Right renal cortex interstitium (tissue), 3 donors: Measurements from ENCODE around the gene MEGF11. TPM values are rescaled to one million over a fixed set of nuclear protein-coding genes. Genes with fewer than 3 reads are reported as not detected.

Experiments used
- polyA plus RNA-seq, 3 donors: library from polyadenylated mRNA; unstranded; fragments of 120-200 nt; gene quantifications; one replicate each; pipeline ENCODE4 v1.2.1, GENCODE V29; 2013; ENCODE audit not compliant: insufficient read length in 3 of 3

MEGF11 gene
- polyA plus RNA-seq, 3 donors: 1.8 to 2.1 (median 2.1) TPM

Other genes with a start within 250 kb of the MEGF11 start
- 10 to 100 TPM; 35.9 to 41.5 (median 39.1) TPM for gene DIS3L, start 39.8 kb upstream of the MEGF11 start, polyA plus RNA-seq
- 10 to 100 TPM; 15.9 to 23.9 (median 17.1) TPM for gene TIPIN, start 102.9 kb upstream of the MEGF11 start, polyA plus RNA-seq
- gene MAP2K1, start 133.2 kb upstream of the MEGF11 start, polyA plus RNA-seq: 10 to 100 TPM; 48.8 to 55.7 (median 50.0) TPM
- gene SNAPC5, start 244.0 kb upstream of the MEGF11 start, polyA plus RNA-seq: 10 to 100 TPM; 42.9 to 46.1 (median 45.3) TPM